IMR-90 (cell line): Measurements from ENCODE around the gene IL20RA. TPM values are rescaled to one million over a fixed set of nuclear protein-coding genes. Genes with fewer than 3 reads are reported as not detected.

Experiments
- ATAC-seq: fragments of 200-7000 bp; cut with Tn5 transposase; 2 replicates; pipeline ENCODE4 v1.9.1; 2020; ENCODE audit warnings: low read depth, mild to moderate bottlenecking, moderate library complexity
- BruUV-seq: library from RNA; stranded (reverse); fragments of 400-500 nt; replicated peaks from 2 replicates; lab custom pipeline; 2021; lab: Mats Ljungman, UMichigan
- CTCF ChIA-PET: fragments of 300-600 bp; formaldehyde crosslinking; extraction: SDS; loops from one replicate; lab custom pipeline; 2021; ENCODE audit warnings: antibody characterized with exemption; lab: Yijun Ruan, JAX
- POLR2A ChIA-PET: fragments of 300-600 bp; sonication (Branson Sonifier 250); formaldehyde crosslinking; loops from one replicate; lab custom pipeline; 2022; ENCODE audit warnings: antibody characterized with exemption; ENCODE audit not compliant: unreplicated experiment; lab: Charles Lee
- DNase-seq: peaks from one replicate; pipeline ENCODE4 v3.0.0; 2013
- H2AFZ ChIP-seq: replicated peaks from 2 replicates; pipeline ENCODE3; 2013; ENCODE audit warnings: low read length, mild to moderate bottlenecking; ENCODE audit not compliant: poor library complexity
- H2AK5ac ChIP-seq: 2 replicates; pipeline ENCODE4 v1.6.1; 2013; ENCODE audit warnings: low read depth, low read length, inconsistent platforms
- H2AK9ac ChIP-seq: replicated peaks from 2 replicates; pipeline ENCODE3; 2013; ENCODE audit warnings: mild to moderate bottlenecking, low read depth, low read length, moderate library complexity; ENCODE audit not compliant: poor library complexity
- H2BK120ac ChIP-seq: 2 replicates; pipeline ENCODE4 v1.6.1; 2013; ENCODE audit warnings: low read depth, low read length, inconsistent platforms
- H2BK15ac ChIP-seq: 3 replicates; pipeline ENCODE4 v1.6.1; 2013; ENCODE audit warnings: low read depth, low read length, inconsistent platforms
- H2BK20ac ChIP-seq: 2 replicates; pipeline ENCODE4 v1.6.1; 2013; ENCODE audit warnings: low read depth, mild to moderate bottlenecking, inconsistent platforms, low read length, moderate library complexity
- H2BK5ac ChIP-seq: 2 replicates; pipeline ENCODE4 v1.6.1; 2013; ENCODE audit warnings: mild to moderate bottlenecking, low read depth, low read length, inconsistent platforms; ENCODE audit not compliant: poor library complexity, severe bottlenecking
- H3K14ac ChIP-seq: replicated peaks from 2 replicates; pipeline ENCODE4 v1.6.1; 2013; ENCODE audit warnings: low read depth, low read length, inconsistent platforms
- H3K18ac ChIP-seq: 2 replicates; pipeline ENCODE4 v1.6.1; 2013; ENCODE audit warnings: low read depth, low read length, control low read depth
- H3K23ac ChIP-seq: 2 replicates; pipeline ENCODE4 v1.6.1; 2013; ENCODE audit warnings: low read depth, low read length, inconsistent platforms
- H3K27ac ChIP-seq: 2 replicates; pipeline ENCODE4 v1.5.1; 2013; ENCODE audit warnings: mild to moderate bottlenecking, control low read depth, low read length; ENCODE audit not compliant: insufficient read depth
- H3K27me3 ChIP-seq: 2 replicates; pipeline ENCODE4 v1.6.1; 2013; ENCODE audit warnings: low read length; ENCODE audit not compliant: control insufficient read depth, insufficient read depth
- H3K36me3 ChIP-seq: 2 replicates; pipeline ENCODE4 v1.6.1; 2013; ENCODE audit warnings: low read length, mixed read lengths; ENCODE audit not compliant: control insufficient read depth, insufficient read depth
- H3K4ac ChIP-seq: 2 replicates; pipeline ENCODE4 v1.6.1; 2013; ENCODE audit warnings: low read depth, low read length, inconsistent platforms
- H3K4me1 ChIP-seq: 2 replicates; pipeline ENCODE4 v1.6.1; 2013; ENCODE audit warnings: low read length, mixed read lengths; ENCODE audit not compliant: control insufficient read depth, insufficient read depth
- H3K4me2 ChIP-seq: 2 replicates; pipeline ENCODE4 v1.6.1; 2013; ENCODE audit warnings: low read depth, mild to moderate bottlenecking, control low read depth, low read length, moderate library complexity
- H3K4me3 ChIP-seq: 2 replicates; pipeline ENCODE4 v1.5.1; 2013; ENCODE audit warnings: low read depth, mild to moderate bottlenecking, control low read depth, low read length, moderate library complexity; ENCODE audit not compliant: insufficient read depth
- H3K56ac ChIP-seq: 2 replicates; pipeline ENCODE4 v1.6.1; 2013; ENCODE audit warnings: low read length, inconsistent platforms; ENCODE audit not compliant: insufficient read depth; ENCODE audit errors: extremely low read depth
- H3K79me1 ChIP-seq, 2 experiments: 2 replicates each; pipeline ENCODE4 v1.6.1; 2013; ENCODE audit warnings: low read length in 2 of 2, inconsistent platforms in 1 of 2, low read depth in 1 of 2
- H3K9ac ChIP-seq: 2 replicates; pipeline ENCODE4 v1.6.1; 2013; ENCODE audit warnings: low read depth, low read length, control low read depth
- H3K9me1 ChIP-seq: 2 replicates; pipeline ENCODE4 v1.6.1; 2013; ENCODE audit warnings: low read length, inconsistent platforms; ENCODE audit not compliant: insufficient read depth
- H3K9me3 ChIP-seq: 2 replicates; pipeline ENCODE4 v1.6.1; 2013; ENCODE audit warnings: low read length; ENCODE audit not compliant: control insufficient read depth, insufficient read depth
- H4K20me1 ChIP-seq: 2 replicates; pipeline ENCODE4 v1.6.1; 2013; ENCODE audit warnings: low read length, inconsistent platforms; ENCODE audit not compliant: insufficient read depth
- H4K5ac ChIP-seq: 2 replicates; pipeline ENCODE4 v1.6.1; 2013; ENCODE audit warnings: mild to moderate bottlenecking, low read depth, low read length, control low read depth
- H4K8ac ChIP-seq, 2 experiments: 2 replicates each; pipeline ENCODE4 v1.6.1; 2013; ENCODE audit warnings: low read depth in 2 of 2, low read length in 2 of 2, control low read depth in 1 of 2, inconsistent platforms in 1 of 2
- H4K91ac ChIP-seq: 2 replicates; pipeline ENCODE4 v1.6.1; 2013; ENCODE audit warnings: low read depth, low read length, inconsistent platforms; ENCODE audit not compliant: insufficient read depth
- BHLHE40 ChIP-seq: fragments of 150-350 bp; IDR thresholded peaks from 2 replicates; pipeline ENCODE4 v1.6.1; 2016; ENCODE audit warnings: mild to moderate bottlenecking, low read depth, low read length
- CEBPB ChIP-seq: IDR thresholded peaks from 2 replicates; pipeline ENCODE4 v1.6.1; 2012; ENCODE audit warnings: low read depth, low read length, improper control_type of control experiment
- CHD1 ChIP-seq: IDR thresholded peaks from 2 replicates; pipeline ENCODE4 v1.6.1; 2012; ENCODE audit warnings: low read depth, low read length, improper control_type of control experiment
- CTCF ChIP-seq: conservative IDR thresholded peaks from 2 replicates; pipeline ENCODE4 v1.5.1; 2012; ENCODE audit warnings: mild to moderate bottlenecking, low read depth, low read length, improper control_type of control experiment
- ELK1 ChIP-seq: fragments of 150-350 bp; IDR thresholded peaks from 2 replicates; pipeline ENCODE4 v1.6.1; 2016; ENCODE audit warnings: low read depth, mild to moderate bottlenecking, low read length, moderate library complexity, borderline replicate concordance
- FOS ChIP-seq: fragments of 150-350 bp; IDR thresholded peaks from 2 replicates; pipeline ENCODE4 v1.6.1; 2016; ENCODE audit warnings: low read depth, low read length
- MAFK ChIP-seq: IDR thresholded peaks from 2 replicates; pipeline ENCODE4 v1.6.1; 2012; ENCODE audit warnings: low read depth, low read length, improper control_type of control experiment
- MAZ ChIP-seq: IDR thresholded peaks from 2 replicates; pipeline ENCODE4 v1.6.1; 2012; ENCODE audit warnings: low read depth, mild to moderate bottlenecking, low read length, improper control_type of control experiment, moderate library complexity, borderline replicate concordance
- MXI1 ChIP-seq: IDR thresholded peaks from 2 replicates; pipeline ENCODE4 v1.6.1; 2012; ENCODE audit warnings: low read depth, mild to moderate bottlenecking, low read length, moderate library complexity, borderline replicate concordance
- NFE2L2 ChIP-seq: fragments of 150-350 bp; IDR thresholded peaks from 2 replicates; pipeline ENCODE4 v1.6.1; 2016; ENCODE audit warnings: low read depth, mild to moderate bottlenecking, low read length
- POLR2A ChIP-seq: IDR thresholded peaks from 2 replicates; pipeline ENCODE4 v1.6.1; 2012; ENCODE audit warnings: mild to moderate bottlenecking, low read depth, low read length
- RAD21 ChIP-seq: IDR thresholded peaks from 2 replicates; pipeline ENCODE4 v1.6.1; 2012; ENCODE audit warnings: low read length, improper control_type of control experiment
- RCOR1 ChIP-seq: IDR thresholded peaks from 2 replicates; pipeline ENCODE4 v1.6.1; 2012; ENCODE audit warnings: mild to moderate bottlenecking, low read length, improper control_type of control experiment; ENCODE audit not compliant: insufficient replicate concordance
- RFX5 ChIP-seq: IDR thresholded peaks from 2 replicates; pipeline ENCODE4 v1.8.0; 2012; ENCODE audit warnings: low read depth, mild to moderate bottlenecking, low read length, moderate library complexity
- SMC3 ChIP-seq: fragments of 150-350 bp; IDR thresholded peaks from 2 replicates; pipeline ENCODE4 v1.6.1; 2016; ENCODE audit warnings: low read depth, mild to moderate bottlenecking, antibody characterized with exemption, low read length, moderate library complexity
- USF2 ChIP-seq: fragments of 150-350 bp; IDR thresholded peaks from 2 replicates; pipeline ENCODE4 v1.6.1; 2017; ENCODE audit warnings: mild to moderate bottlenecking, antibody characterized with exemption, low read length, low read depth
- WGBS, 2 experiments: methylation state at CpG; one replicate each; pipeline versions ENCODE4 v1.1.5 to v1.1.7; 2013; ENCODE audit warnings: missing lambda C conversion rate in 2 of 2; ENCODE audit not compliant: insufficient read length in 1 of 2; ENCODE audit errors: extremely low coverage in 2 of 2; 5-methylcytosine and 5-hydroxymethylcytosine counted together
- dilution Hi-C: fragments of 300-500 bp; cut with HindIII; formaldehyde crosslinking; loops from one replicate; pipeline ENCODE4 v1.14.3; 2018; ENCODE audit warnings: low sequenced_read_pairs; ENCODE audit not compliant: unreplicated experiment
- in situ Hi-C: fragments of 300-500 bp; cut with MboI; formaldehyde crosslinking; loops from 3 replicates; pipeline ENCODE4 v1.14.3; 2019; ENCODE audit warnings: low sequenced_read_pairs, inconsistent platforms, mixed read lengths
- intact Hi-C: fragments of 100-400 bp; cut with micrococcal nuclease; formaldehyde crosslinking; loops from 2 replicates; pipeline ENCODE4 v1.10.0; 2022
- polyA plus RNA-seq, 3 experiments: library from polyadenylated mRNA; depleted of rRNA; stranded (reverse); fragments of >200 nt; gene quantifications; 2 replicates each; pipeline ENCODE4 v1.2.3, GENCODE V29; 2012; ENCODE audit warnings: low replicate concordance in 1 of 3
- total RNA-seq: library from RNA; depleted of rRNA; stranded (reverse); fragments of >200 nt; gene quantifications from 2 replicates; pipeline ENCODE4 v1.2.3, GENCODE V29; 2012

Gene IL20RA
- total and polyA plus RNA-seq, 2 of the 4 experiments (the other 2 are of a cell fraction) = 0.02 TPM; not detected in 1

GRCh38 chr6:136959471-136959891 lies 85.3 kb downstream of the IL20RA start:
- Histone ChIP-seq H4K91ac (no peak overlapping the region), H3K4me2 (no peak overlapping the region), H3K79me1 (no peaks in the 10 kb centered on the region), H2BK20ac (no peak overlapping the region), H2AFZ (no peak overlapping the region), H2AK9ac (no peak overlapping the region), H3K56ac (no peak overlapping the region), H3K4me3 (no peak overlapping the region), H4K5ac (no peak overlapping the region), H2BK120ac (no peak overlapping the region), H3K9me1 (no peaks in the 10 kb centered on the region), H3K4me1 (peaks cover 2% of the 10 kb centered on the region; the same call in 1 of the 2 replicates), H3K27ac (no peak overlapping the region), H3K14ac (no peak overlapping the region), H3K18ac (no peak overlapping the region), H2BK15ac (no peak overlapping the region), H2AK5ac (no peak overlapping the region), H3K9me3 (no peaks in the 10 kb centered on the region), H3K23ac (no peak overlapping the region), H3K36me3 (no peaks in the 10 kb centered on the region), H3K27me3 (peaks cover 8% of the 10 kb centered on the region), H3K4ac (no peak overlapping the region), H3K9ac (no peak overlapping the region), H4K20me1 (no peaks in the 10 kb centered on the region), H2BK5ac (no peak overlapping the region), H4K8ac (no peak overlapping the region)
- DNase-seq (no peak), ATAC-seq (no peak)
- dilution Hi-C loops (no loop called here), in situ Hi-C loops (no loop called here), intact Hi-C loops (no loop called here)
- CTCF ChIA-PET = interaction anchor here (1.0 kb wide), 1 partner anchor 9 kb away, joined by 5 read pairs; no protein-coding TSS in a partner anchor
- POLR2A ChIA-PET = no interaction called here
- TF ChIP-seq RCOR1 = no peak
- TF ChIP-seq RAD21 = no peak
- no peak for TF ChIP-seq CHD1
- no peak for TF ChIP-seq FOS
- no peak for TF ChIP-seq ELK1
- TF ChIP-seq USF2 = no peak
- no peak for TF ChIP-seq MAZ
- TF ChIP-seq CEBPB = no peak
- no peak for TF ChIP-seq NFE2L2
- no peak for TF ChIP-seq RFX5
- TF ChIP-seq MAFK = no peak
- no peak for TF ChIP-seq POLR2A
- TF ChIP-seq BHLHE40 = no peak
- no peak for TF ChIP-seq CTCF
- no peak for TF ChIP-seq SMC3
- TF ChIP-seq MXI1 = no peak
- BruUV-seq = no TSS peak
- WGBS, 2 experiments = 5% methylated on average over 5 of the region's 14 CpGs; no CpG with 5 or more reads in 1 of the 2 experiments
